ENCODE measurements around the gene ALPL.
A peak's percentile ranks its signal among the peaks of the same experiment; 100 is the strongest.
"Not testable (repeated sequence)": the region's sequence is repeated elsewhere in the genome, so short reads cannot be mapped to it uniquely, and the experiment has no call there.

The ALPL gene

DNA sequence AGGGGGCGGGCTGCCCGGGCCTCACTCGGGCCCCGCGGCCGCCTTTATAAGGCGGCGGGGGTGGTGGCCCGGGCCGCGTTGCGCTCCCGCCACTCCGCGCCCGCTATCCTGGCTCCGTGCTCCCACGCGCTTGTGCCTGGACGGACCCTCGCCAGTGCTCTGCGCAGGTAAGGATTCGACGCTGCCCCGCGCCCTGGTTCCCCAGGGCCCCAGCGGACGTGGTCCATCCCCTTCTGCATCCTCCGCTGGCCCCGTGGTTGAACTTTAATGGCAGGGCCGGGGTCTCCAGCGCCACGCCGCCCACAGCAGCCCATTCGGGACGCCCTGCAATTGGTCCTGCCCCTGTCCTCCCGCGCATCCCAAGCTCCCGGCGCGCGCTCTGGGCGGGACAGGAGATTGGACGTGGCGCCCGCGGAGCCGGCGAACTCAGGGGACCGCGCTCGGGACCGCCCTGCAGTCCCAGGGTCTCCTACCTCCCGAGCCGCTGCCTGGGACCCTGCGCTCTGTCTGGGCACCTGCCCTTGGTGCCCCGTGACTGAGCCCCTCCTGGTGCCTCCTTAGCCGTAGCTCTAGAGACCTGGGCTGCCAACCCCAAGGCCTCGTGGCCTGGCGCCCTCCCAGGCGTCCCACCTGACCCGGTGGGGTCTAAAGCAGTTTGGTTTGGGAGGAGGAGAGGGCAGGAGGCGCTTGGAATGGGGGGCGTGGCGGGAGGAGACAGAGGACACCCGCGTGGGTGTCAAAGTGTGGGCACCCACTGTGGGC is at the start of gene ALPL:
Gene ALPL (plus strand): TSS at position 73 of the 762 bp plus-strand sequence. CDS start 44,659 bp downstream, outside the sequence.
- no peak for DNase-seq

DNA sequence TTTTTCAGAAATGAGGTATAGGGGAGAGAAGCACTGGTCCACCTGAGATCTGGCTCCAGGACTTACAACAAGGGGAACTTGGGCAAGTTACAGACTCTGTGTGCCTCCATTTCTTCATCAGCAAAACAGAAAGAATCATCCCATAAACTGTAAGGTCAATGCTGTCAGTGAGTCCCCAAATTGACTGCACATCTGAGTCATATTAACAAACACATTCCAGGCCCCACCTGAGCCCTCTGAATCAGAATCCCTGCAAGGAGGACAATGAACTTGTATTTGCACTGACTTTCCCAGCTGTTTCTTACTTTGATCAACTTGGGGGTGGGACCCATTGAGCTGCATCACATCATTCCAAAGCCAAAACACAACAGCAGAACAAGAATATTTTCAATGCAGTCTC is 44.1 kb upstream of the ALPL start:
- not testable (repeated sequence) for DNase-seq

DNA sequence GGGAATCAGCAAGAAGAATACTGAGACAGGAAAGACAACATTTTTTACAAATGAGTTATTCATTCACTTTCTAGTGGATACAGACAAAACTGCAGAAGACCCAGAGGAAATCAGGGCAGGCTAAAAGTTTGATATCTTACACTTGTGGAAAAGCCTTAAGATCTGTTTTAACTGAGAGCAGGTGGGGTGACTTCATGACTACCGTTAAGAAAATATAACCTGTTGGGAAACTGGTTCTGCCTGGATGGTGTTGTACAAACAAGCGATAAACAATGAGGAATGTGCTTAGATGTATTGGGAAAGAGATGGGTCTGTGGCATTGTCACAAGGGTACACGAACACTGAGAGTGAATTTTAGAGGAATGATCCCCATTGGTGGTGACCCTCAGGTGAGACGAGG is 41.3 kb upstream of the ALPL start:
- DNase-seq, result not testable (repeated sequence)

DNA sequence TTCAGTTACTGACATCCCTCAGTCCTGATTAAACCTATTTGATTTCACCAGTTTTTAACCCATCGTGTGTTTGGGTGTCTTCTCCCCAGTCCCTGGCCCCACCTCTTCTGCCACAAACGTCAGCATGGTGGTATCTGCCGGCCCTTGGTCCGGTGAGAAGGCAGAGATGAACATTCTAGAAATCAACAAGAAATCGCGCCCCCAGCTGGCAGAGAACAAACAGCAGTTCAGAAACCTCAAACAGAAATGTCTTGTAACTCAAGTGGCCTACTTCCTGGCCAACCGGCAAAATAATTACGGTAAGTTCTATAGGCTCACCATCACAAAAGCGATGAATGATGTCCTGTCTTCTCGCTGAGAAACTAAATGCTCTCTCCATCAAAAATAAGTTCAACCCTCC is 40.6 kb upstream of the ALPL start:
- no peak for DNase-seq

DNA sequence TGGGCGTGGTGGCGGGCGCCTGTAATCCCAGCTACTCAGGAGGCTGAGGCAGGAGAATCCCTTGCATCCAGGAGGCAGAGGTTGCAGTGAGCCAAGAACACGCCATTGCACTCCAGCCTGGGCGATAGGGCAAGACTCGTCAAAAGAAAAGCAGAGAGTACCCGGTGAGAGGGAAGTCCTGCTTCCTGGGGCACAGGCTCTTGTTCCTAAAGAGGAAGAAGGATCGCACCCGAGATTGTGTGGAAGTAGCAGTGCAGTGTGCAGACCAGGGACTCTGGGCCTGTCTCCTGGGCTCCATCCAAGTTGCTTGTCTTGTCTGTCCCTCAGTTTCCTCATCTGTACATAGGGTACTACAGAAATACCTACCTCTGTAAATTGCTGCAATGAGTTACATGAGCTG is 39.6 kb upstream of the ALPL start:
- no peak for DNase-seq

DNA sequence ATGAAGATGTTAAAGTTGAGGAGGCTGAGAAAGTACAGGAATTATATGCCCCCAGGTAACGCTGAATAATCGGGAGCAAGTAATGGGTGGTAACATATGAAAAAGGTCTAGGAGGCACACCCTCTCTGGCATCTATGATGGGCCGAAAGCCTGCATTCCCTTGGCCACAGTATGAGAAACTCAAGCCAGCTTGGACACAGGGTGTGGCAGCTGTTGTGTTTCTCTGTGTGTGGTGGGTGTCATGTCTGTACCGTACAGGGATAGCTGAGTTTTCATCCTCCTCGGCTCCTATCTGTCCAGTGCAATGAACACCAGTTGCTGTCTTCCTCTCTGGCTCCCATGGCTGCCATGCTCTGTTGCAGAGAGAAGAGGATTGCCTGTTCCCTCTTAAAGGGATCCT is 36.4 kb upstream of the ALPL start:
- DNase-seq, result no peak

DNA sequence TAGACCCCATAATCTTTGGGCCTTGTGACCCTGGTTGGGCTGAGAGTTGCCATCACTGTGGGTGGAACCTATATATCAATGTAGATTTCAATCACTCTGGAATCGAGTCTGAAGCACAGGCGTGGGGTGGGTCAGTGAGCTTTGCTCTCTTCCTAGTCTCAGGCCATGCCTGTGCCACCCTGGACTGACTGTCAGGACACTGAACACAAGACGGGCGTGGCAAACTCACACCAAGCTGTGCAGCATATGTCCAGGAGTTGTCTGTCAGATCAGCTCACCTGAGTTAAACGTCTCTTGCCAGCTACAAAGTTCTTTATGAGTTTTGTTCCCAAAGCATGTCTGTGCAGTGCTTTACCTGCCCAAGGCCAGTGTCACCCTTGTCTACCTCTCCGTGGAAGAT is 30.9 kb upstream of the ALPL start:
- no peak for DNase-seq

DNA sequence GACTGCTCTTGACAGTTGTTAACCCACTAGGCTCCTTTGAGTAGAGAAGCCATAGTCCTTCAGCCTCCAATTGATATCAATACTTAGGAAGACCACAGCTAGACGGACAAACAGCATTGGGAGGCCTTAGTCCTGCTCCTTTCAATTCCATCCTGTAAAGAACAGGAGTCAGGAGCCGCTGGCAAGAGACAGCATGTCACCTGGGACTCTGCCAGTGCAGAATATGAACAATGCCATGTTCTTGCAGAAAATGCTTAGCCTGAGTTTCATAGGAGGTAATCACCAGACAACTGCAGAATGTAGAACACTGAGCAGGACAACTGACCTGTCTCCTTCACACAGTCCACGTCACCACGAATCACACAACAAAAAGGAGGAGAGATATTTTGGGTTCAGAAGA is 25.3 kb upstream of the ALPL start:
- DNase-seq, result not testable (repeated sequence)

DNA sequence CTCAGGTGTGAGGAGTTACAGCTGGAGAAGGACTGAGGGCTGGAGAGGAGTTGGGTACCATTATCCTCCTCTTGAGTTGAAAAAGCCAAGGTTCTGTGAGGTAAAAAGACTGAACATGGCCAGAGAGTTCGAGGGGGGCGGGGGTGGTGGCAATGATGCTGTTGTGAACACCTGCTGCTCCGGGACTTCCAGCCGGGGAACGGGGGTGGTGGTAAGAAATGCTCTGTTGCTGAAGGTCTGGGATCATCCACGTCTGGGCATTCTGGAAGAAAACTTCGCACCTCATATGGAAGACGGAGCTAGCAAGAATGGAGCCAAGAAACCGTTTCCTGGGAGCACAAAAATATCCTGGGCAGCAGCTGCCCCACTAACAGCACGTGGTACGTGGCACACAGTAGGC is 20.1 kb upstream of the ALPL start:
- DNase-seq, result no peak

DNA sequence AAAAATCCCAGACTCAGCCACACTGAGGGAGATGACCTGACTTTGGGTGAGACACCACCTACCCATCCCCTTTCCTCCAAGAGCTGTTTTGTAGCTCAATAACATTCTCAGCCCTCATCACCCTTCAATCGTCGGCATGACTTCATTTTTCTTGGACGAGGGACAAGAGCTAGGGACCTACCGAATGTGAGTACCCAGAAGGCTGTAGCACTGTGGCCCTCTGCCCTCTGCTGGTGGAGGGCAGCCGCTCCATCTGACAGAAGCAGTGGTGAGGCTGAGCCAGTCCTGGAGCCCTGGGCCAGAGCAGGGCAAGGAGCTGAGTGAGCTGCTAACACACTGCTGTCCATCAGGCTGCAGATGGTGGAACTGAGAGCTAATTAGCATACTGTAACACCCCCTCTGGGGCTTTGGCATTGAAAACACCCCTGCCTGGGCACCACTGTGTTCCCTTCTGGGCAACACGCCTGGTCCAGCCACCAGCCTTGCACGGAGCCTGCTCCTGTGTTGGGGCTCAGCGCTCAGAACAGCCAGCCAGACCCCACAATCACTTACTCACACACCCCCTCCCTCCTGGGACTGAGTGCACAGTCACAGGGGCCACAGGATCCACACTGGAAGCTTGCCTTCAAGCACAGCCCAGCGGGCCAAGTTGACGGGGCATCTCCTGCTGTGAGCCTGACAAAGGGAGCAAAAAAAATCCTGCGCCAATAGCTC is 18.3 kb upstream of the ALPL start:
- peak in 1 of 2 experiments; percentile 17 for DNase-seq

DNA sequence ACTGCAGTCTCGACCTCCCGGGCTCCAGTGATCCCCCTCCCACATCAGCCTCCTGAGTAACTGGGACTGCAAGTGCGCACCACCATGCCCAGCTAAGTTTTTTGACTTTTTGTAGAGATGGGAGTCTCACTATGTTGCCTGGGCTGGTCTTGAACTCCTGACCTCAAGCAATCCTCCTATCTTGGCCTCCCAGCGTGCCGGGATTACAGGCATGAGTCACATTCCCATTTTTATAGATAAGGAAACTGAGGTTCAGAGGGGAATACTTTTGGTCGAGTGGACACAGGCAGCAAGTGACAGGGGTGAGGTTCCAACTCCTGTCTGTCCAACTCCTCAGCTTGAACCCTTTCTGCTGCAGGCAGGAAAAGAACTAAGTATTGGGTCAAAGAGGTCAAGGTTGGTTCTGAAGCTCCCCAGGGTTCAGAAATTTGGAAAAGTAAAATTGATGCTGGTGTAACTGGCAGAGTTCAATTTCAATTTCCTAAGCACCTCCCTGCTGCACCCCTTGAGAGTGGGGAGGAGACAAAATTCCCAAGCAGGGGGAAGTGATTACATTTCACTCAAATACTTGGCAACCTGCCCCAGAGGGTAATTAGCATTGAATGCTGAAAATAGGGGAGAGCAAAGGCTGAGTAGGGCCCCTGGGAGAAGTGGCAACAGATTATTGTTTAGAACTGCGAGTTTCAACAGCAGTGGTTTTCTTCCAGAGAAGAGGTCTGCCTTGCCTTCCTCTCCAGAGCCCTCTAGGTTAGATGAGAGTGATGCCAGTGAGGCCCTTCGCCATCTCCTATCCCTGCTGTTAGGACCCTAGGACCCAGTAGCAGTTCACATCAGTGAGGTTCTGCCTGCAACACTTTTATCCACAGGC is 17.5 kb upstream of the ALPL start:
- DNase-seq, result no peak

DNA sequence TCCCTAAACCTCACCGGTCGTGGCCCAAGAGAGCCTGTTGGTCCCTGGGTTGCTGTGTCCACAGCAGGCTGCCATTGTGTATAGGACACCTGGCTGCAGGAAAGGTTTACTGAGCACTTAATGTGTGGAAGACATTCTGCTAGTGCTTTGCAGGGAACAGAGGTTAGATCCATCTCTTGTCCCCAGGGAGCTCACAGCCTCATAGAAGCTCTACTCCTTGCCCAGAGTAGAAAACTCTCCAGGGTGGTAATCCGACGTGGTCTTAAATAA is 16.9 kb upstream of the ALPL start:
- DNase-seq, result no peak

DNA sequence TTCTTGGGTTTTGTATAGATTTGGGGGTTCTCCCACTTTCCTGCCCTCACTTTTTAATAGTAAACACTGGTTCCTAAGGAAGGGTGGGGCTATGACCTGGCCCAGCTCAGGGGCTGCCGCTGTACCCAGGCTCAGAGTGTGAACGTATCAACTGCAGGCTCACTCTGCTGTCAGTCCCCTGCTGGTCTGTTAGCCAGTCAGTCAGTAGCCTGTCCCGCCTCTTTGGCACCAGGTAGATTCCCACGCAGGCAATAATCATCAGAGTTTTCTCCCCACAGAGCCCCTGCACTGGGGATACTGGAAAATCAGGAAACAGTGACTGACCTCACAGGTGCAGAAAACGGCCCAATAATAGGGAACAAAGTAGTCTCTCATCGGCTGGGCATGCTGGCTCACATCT is 15.0 kb upstream of the ALPL start:
- no peak for DNase-seq

DNA sequence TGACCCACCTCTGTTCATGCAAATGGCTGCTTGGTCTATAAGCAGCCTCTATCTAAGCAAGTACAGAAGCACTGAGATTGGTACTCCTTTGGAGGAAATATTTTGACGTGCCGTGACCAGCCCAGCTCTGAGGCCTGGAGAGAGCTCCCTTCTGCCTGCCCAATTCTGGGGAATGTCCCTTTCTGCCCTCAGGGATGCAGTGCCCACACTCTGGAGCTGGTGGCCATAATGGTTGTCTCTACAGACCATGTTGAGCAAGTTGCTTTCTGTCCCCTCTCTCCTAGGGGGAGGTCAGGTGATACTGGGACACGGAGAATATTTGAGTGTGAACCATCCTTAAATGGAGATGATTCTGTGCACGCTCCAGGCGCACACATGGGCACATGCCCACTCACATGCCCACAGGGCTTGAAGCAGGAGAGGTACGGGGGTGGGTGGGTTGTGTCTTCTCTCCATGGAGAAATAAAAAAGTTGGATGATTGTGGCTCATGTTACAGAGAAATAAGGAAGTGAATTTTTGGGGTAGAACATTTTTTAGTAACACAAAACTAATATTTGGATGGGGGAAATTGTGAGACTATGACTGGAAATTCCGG is 13.9 kb upstream of the ALPL start:
- DNase-seq, result no peak

DNA sequence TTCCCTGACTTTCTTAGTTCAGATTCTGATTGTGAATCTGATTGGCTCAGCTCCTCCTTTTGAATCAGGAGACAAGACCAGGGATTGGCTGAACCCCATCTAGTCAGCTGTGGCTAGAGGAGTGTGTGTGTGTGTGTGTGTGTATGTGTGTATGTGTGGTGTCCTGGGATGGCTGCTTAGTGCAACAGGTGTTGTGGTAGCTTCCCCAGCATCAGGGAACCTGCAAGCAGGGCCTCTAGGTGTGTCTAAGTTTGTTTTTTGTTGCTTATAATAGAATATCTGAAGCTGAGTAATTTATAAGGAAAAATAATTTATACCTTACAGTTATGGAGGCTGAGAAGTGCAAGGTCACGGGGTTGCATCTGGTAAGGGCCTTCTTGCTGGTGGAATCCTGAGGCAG is 13.2 kb upstream of the ALPL start:
- DNase-seq, result no peak

DNA sequence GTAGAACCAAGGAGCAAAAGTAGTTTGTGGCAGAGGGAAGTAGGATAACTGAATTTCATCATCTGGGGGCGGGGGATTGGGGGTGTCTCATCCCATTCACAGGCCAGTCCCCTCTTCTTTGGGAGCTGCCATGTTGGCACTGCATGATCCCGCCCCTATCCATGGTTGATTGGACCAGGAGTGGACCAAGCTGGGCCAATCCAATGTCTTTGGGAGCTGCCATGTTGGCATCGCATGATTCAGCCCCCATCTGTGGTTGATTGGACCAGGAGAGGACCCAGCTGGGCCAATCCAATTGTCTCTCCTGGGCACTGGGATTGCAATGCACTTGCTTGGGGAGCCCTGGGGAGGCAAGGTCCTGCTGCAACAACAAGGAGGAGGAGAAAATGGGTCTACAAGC is 12.3 kb upstream of the ALPL start:
- DNase-seq, result no peak

DNA sequence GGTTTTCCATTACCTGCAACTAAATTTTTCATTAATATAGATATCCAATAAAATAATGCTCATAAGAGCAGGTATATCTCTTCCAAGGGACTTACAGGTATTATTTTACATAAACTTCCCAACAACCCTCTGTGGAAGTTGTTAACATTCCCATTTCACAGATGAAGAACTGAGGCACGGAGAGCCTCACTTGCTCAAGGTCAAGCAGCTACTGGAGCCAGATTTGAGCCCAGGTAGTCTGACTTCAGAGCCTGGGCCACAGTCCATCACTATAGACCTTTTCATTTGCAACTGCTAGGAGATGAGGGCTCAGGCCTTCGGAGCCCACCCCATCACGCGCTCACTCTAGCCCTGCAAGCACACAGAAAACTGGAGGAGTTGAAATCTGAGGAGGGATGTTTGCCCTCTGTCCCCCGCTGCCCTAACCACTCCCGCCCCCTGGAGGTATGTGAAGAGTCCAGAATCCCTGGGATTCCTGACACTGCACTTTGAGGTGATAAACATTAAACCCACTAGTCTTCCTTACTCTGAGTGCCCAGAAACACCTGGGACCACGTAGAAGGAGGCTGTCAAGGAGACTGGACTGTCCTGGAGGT is 11.7 kb upstream of the ALPL start:
- no peak for DNase-seq

DNA sequence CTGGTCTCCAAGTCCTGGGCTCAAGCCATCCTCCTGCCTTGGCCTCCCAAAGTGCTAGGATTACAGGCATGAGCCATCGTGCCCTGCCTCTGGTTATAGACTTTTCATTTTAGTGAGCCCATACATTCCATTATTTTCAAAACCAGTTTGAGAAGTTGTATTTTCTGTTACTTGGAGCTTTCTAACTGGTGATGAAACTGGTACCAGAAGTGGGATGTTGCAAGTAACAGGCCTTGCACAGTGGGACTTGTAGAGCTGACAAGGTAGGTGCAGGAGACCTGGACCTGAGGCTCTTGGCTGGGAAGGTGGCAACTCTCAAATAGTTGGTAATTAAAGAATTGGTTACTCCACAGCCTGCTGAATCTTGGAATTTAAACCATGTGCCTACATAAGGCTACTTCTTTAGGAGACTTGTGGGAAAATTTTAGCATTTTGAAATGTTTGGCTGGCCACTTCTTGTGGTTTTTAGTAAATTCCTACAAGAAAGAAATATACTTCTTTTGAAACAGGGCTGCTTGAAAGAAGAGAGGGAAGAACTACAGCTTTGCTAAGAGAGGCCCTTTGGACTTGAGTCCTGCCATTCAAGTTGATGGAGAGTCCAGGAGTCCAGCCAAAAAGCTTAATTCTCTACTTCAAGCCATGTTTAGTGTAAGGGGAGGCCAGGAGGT is 9.8 kb upstream of the ALPL start:
- no peak for DNase-seq

DNA sequence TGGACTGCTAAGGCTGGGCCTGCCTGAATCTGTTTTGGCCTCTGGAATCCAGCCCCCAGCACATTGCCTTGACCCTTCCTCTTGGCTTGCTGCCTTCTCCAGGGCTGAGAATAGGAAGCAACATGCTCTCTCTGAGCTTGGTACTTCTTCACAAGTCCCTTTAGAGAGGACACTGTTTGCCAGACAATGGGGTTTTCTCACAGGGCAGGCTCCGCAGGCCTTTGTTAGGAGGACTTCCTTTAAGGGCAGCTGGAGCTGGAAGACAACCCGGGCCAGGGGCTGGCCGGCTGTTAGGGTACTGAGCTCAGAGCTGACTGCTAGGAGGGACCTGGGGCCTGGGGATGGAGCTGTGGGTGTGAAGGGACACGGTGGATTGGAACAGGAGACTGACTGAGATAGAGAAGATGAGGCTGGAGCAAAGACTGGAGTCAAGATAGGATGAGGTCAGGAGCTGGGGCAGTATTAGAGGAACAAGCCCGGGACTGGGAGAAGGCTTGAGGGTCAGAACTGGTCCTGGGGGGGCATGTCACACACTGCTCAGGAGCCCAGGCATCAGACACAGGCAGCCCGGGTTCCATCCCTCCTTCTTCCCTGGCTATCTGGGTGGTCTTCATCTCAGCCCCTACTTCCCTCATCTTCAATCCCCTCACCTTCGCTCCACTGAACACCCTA is 5.4 kb upstream of the ALPL start:
- DNase-seq, result no peak

DNA sequence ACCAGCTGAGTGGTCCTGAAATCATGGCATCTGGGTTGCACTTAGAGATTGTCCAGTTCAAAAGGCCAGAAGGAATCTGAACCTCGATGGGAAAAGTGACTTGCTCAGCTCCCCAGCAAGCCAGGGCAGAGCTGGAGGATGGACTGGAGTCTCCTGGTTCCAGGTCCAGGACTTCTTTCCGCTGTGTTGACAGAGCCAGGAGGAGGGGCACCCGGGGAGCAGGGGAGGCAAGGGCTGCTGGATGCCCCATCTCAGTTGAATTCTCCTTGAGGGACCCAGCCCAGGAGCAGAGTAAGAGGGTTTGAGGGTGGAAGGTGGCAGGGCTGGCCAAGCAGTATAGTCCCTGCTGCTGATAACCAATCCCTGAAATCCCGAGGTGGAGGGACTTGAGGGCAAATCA is 2.4 kb upstream of the ALPL start:
- no peak for DNase-seq

DNA sequence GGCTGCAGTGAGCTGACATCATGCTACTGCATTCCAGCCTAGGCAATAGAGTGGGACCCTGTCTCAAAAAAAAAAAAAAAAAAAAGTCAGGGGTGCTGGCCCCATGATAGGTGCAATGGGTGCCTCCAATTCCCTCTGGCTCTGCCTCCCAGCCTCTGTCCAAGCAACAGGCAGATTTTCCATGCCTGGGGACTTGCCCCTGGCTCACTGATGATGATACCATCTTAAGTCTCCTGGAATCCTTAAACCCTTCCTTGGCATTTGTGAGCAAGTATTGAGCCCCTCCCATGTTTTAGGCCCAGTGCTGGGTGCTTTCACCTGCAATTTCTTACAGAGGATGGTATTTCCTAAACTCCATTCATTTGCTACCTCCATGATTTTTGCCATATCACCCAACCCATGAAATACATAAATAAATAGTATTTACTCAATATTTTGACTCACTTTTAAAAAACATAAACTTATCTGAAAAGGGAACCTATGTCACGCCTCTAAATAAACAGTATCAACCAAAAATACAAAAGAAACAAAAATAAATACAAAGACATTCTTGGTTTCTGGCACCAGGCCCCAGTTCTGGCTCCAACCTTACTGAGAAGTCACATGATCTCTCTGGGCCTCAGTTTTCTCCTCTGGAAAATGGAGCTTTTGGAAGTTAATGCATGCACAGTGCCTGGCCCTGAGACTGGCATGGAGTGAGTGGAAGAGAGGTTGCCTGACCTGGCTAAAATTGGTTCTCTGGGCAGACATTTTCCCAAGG is 1.5 kb upstream of the ALPL start:
- DNase-seq, result no peak
